IPS-20b (cell line): ENCODE data around the gene BCL2L1.

ENCODE experiments used
- H3K27ac ChIP-seq: one replicate; pipeline ENCODE4 v1.5.1; 2013; ENCODE audit warnings: low read length
- H3K27me3 ChIP-seq: 2 replicates; pipeline ENCODE4 v1.6.1; 2013; ENCODE audit warnings: mild to moderate bottlenecking, low read length, inconsistent platforms; ENCODE audit not compliant: insufficient read depth
- H3K36me3 ChIP-seq: 2 replicates; pipeline ENCODE4 v1.6.1; 2013; ENCODE audit warnings: low read depth, mild to moderate bottlenecking, inconsistent platforms, low read length, moderate library complexity; ENCODE audit not compliant: insufficient read depth
- H3K4me1 ChIP-seq: 2 replicates; pipeline ENCODE4 v1.6.1; 2013; ENCODE audit warnings: mild to moderate bottlenecking, control low read depth, inconsistent platforms, low read length, moderate library complexity; ENCODE audit not compliant: insufficient read depth
- H3K4me3 ChIP-seq: 2 replicates; pipeline ENCODE4 v1.5.1; 2013; ENCODE audit warnings: mild to moderate bottlenecking, low read length, inconsistent platforms
- H3K9ac ChIP-seq: 2 replicates; pipeline ENCODE4 v1.6.1; 2013; ENCODE audit warnings: low read depth, mild to moderate bottlenecking, inconsistent platforms, low read length, moderate library complexity
- H3K9me3 ChIP-seq: 2 replicates; pipeline ENCODE4 v1.6.1; 2013; ENCODE audit warnings: mild to moderate bottlenecking, low read depth, low read length, inconsistent platforms; ENCODE audit not compliant: insufficient read depth

The BCL2L1 gene

DNA sequence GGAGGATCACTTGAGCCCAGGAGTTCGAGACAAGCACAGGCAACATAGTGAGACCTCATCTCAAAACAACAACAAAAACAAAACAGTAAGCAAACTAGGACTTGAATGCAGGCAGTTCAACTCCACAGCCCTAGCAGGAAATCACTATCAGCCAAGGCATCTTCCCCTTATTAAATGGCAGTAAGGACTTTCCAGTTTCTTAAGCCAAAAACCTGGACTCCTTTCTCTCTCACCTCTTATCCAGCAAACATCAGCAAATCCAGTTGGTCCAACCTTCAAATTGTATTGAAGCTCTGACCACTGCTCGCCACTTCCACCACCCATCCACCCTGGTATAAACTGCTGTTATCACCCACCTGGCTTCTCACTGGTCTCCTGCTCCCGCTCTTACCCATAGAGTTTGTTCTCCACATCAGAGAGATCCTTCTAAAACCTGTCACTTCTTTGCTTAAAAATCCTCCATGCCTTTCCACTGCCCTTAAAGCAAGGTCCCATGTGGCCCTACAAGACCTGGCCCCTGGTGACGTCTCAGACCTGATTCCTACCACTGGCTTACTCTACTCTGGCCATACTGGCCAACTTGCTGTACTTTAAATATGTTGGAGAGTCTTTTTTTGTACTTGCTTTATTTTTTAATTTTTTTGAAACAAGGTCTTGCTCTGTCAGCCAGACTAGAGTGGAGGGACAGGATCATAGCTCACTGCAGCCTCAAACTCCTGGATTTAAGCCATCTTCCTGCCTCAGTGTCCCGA lies 27.6 kb downstream of the BCL2L1 start:
- Histone ChIP-seq H3K36me3 (peaks cover 14% of the 10 kb centered on the region; the same call in 1 of the 2 replicates), H3K4me1 (peaks cover 23% of the 10 kb centered on the region), H3K27ac (no peak overlapping the region), H3K9ac (no peak overlapping the region), H3K4me3 (no peak overlapping the region), H3K9me3 (no peaks in the 10 kb centered on the region), H3K27me3 (no peaks in the 10 kb centered on the region)

DNA sequence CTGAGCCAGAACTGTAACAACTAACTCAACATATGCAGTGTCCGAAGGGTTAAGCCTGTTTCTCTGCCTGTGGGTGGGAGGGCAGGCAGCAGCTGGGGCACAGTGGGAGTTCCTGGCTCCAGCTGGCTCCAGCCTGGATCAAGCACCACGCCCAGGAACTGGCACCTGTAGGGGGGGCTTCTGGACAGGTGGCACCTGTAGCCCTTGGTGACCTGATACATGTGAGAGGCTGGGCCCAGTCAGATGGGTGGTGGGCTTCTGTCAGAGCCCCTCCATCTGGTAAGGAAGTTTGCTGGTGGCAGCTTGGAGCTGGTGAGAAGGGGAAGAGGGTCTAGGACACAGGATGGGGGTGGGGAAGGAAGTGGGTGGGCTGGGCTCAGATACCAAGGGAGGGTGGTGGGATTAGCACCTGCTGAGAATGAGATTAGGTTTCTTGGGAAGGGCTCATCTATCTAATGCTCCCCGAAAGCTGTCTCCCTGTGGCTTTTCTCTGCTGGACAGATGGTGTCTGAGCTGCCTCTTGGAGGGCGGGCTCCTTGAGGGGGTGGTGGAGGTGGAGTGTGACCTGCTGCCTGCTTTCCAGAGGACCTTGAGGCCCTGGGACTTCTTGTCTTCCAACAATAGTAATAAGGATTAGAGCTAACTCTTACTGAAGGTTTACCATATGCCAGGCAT lies 28.5 kb downstream of the BCL2L1 start:
- Histone ChIP-seq H3K27ac (no peak overlapping the region), H3K27me3 (no peaks in the 10 kb centered on the region), H3K9ac (no peak overlapping the region), H3K36me3 (peaks cover 6% of the 10 kb centered on the region; the same call in 1 of the 2 replicates), H3K4me3 (no peak overlapping the region), H3K9me3 (no peaks in the 10 kb centered on the region), H3K4me1 (peaks cover 23% of the 10 kb centered on the region)

DNA sequence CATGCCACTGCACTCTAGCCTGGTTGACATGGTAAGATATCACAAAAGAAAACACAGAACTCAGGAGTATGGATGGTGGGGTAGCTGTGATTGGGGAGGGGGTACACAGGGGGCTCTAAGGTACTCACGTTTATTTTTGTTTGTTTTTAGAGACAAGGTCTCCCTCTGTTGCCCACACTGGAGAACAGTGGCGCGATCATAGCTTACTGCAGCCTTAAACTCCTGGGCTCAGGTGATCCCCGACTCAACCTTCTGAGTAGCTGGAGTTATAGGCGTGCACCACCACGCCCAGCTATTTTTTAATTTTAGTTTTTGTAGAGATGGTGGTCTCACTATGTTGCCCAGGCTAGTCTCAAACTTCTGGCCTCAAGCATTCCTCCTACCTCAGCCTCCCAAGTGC lies 29.3 kb downstream of the BCL2L1 start:
- Histone ChIP-seq H3K27ac (no peak overlapping the region), H3K36me3 (peaks cover 7% of the 10 kb centered on the region), H3K27me3 (no peaks in the 10 kb centered on the region), H3K9ac (no peak overlapping the region), H3K4me3 (no peak overlapping the region), H3K9me3 (no peaks in the 10 kb centered on the region), H3K4me1 (peaks cover 23% of the 10 kb centered on the region)

DNA sequence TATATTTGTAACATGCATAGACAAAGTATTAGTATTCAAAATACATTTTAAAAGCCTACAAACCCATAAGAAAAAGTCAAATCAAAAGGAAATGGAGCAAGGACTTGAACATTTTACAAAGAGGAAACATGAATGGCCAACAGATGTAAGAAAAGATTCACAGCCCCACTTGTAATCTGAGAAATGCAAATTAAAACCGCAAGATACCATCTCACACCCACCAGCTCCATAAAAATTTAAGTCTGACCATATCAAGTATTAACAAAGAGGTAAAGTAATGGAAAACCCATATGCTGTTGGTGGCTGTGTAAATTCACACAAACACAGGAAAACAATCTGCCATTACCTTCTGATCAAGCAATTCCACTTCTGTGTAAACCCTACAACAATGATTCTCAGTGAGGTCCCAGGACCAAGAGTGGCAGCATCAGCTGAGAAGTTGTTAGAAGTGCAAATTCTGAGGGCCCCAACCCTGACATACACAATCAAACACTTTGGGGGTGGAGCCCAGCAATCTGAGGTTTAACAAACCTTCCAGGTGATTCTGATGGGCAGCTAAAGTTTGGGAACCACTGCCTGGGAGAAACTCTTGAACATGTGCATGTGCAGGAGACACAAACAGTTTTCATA lies 30.9 kb downstream of the BCL2L1 start:
- Histone ChIP-seq H3K9ac (no peak overlapping the region), H3K36me3 (peaks cover 11% of the 10 kb centered on the region), H3K27ac (no peak overlapping the region), H3K4me1 (peaks cover 23% of the 10 kb centered on the region), H3K27me3 (no peaks in the 10 kb centered on the region), H3K9me3 (no peaks in the 10 kb centered on the region), H3K4me3 (no peak overlapping the region)

DNA sequence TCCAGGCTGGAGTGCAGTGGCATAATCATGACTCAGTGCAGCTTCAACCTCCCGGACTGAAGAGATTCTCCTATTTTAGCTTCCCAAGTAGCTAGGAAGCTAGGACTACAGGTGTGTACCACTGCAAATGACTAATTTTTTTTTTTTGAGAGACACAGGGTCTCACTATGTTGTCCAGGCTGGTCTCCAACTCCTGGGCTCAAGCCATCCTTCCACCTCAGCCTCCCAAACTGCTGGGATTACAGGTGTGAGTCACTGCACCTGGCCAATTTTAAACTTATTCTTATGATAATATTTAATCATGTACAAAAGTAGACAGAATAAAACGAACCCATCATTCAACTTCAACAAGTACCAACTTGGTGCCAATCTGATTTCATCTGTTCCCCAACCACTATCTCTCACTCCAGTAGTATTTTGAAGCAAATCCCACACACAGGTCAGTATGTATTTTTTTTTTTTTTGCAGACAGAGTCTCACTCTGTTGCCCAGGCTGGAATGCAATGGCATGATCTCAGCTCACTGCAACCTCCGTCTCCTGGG lies 32.5 kb downstream of the BCL2L1 start:
- Histone ChIP-seq H3K9me3 (no peaks in the 10 kb centered on the region), H3K4me3 (no peak overlapping the region), H3K4me1 (peaks cover 23% of the 10 kb centered on the region), H3K9ac (no peak overlapping the region), H3K27me3 (no peaks in the 10 kb centered on the region), H3K27ac (no peak overlapping the region), H3K36me3 (peaks cover 19% of the 10 kb centered on the region)

DNA sequence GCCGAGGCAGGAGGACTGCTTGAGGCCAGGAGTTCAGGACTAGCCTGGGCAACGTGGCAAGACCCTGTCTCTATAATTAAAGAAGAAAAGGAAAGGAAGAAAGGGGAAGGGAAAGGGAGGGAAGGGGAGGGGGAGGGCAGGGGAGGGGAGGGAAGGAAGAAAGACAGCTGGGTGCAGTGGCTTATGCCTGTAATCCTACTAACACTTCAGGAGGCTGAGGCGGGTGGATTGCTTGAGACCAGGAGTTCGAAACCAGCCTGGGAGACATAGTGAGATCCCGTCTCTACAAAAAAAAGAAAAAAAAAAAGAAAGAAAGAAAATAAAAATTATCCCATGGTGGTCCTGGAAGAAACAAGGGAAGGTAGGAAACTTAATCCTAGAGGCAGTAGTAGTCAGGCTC lies 33.5 kb downstream of the BCL2L1 start:
- Histone ChIP-seq H3K36me3 (peaks cover 19% of the 10 kb centered on the region), H3K9ac (no peak overlapping the region), H3K27ac (no peak overlapping the region), H3K27me3 (no peaks in the 10 kb centered on the region), H3K4me1 (peaks cover 15% of the 10 kb centered on the region), H3K9me3 (no peaks in the 10 kb centered on the region), H3K4me3 (no peak overlapping the region)

DNA sequence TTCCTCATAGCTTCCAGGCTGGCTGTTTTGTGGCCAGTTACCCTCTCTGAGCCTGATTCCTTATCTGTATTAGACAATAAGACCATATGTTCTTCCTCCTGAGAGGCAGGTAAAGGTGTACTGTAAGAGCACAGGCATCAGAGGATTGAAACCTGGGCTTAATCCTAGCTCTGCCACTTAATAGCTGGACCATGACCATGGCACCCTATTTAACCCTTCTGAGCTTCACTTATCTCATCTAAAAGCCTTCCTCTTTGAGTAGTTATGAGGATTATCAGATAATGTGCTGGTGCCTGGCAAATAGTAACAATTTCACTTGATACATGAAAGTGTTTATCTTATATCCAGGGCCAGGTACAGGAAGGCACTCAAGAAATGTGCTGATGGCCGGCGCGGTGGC lies 34.9 kb downstream of the BCL2L1 start:
- H3K4me3 ChIP-seq, result no peak overlapping the region
- no peaks in the 10 kb centered on the region for H3K27me3 ChIP-seq
- H3K27ac ChIP-seq, result no peak overlapping the region
- H3K9ac ChIP-seq, result no peak overlapping the region
- peaks cover 19% of the 10 kb centered on the region for H3K36me3 ChIP-seq
- no peaks in the 10 kb centered on the region for H3K9me3 ChIP-seq
- peaks cover 8% of the 10 kb centered on the region for H3K4me1 ChIP-seq

DNA sequence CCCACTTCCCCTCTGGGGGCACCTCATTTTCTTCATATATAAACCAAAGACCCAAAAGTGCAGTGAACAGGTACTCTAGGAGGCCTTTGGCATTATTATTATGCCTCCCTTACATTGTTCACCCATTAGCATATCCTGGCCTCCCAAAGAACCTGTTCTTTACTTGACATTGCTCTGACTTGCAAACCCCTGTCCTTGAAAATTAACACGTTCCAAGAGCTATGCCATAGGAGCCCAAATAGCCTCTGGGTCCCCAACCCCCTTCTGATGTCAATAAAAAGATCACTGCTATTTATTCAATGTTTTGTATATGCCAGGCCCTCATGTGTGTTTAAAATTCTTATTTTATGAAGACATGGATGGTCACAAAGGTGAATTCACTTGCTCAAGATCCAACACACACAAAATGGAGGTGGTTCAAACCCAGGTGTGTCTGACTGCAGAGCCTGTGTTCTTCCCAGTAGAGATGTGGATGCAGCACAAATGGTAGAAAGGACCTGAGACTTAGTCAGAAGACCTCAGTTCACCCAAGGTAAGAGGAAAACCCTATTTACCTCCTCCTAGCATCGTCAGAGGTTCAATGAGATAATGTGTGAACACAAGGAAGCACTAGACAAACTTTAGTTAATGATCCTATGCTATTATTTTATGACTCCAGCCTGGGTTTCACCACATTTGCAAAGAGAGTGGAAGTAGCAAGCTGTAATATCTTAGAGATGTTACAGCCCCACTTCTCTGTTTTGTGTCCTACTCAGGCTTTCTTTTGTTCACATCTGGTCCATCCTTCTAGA lies 36.6 kb downstream of the BCL2L1 start:
- Histone ChIP-seq H3K27ac (no peak overlapping the region), H3K4me3 (no peak overlapping the region), H3K27me3 (no peaks in the 10 kb centered on the region), H3K9ac (no peak overlapping the region), H3K36me3 (peaks cover 16% of the 10 kb centered on the region), H3K9me3 (no peaks in the 10 kb centered on the region), H3K4me1 (no peaks in the 10 kb centered on the region)

DNA sequence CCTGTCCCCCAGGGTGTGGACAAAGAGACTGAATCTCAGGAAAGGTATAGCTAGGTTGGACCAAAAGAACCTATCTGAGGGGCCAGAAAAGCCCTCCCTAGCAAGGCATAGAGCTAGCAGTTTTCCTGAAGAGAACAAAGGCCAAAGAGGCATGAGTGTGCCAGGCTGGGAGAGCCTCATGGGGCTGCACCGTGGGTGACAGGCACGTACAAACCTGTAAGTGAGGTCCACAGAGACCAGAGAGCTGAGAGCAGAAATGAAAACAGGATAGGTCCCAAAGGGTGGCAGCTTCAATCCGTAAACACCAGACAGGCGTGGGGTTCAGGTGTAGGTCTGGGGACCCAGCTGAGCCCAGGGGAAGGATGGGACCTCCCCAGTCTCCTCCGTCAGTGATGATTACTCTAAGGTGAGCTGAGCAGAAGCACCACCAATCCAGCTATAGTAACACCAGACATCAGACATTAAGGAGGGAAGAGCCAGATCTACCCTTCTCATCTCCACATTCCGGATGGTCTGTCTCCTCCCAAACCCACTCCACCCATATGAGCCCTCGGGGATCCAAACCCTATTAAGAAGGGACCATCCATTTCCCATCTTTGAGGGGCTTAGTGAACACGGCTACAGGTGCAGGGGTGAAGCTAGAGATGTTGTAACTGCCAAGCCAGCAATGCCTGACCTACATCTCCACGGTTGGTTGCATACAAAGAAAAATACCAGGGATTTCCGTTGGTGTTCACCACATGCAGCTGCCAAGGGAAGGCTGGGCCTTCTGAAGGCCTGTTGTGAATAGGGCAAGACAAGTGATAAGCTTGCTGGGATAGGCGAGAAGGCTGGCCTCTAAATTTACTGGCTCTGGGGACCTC lies 38.3 kb downstream of the BCL2L1 start:
- Histone ChIP-seq H3K4me1 (peaks cover 3% of the 10 kb centered on the region; the same call in 1 of the 2 replicates), H3K36me3 (peaks cover 16% of the 10 kb centered on the region)

DNA sequence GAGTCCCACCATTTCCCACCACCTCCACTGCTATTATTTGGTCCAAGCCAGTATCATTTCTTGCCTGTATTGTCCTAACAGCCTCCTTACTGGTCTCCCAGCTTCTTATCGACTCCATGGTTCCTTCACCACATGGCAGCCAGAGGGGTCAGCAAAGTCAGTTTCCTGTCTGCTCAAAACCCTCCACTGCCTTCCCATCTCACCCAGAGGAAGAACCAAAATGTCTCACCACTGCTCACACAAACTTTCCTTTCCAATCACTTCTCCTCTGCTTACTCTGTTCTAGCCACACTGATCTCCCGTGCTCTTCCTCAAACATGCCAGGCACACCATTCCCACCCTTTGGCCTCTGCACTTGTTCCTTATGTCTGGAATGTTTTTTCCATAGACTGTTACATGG lies 39.7 kb downstream of the BCL2L1 start:
- Histone ChIP-seq H3K36me3 (peaks cover 12% of the 10 kb centered on the region; the same call in 1 of the 2 replicates), H3K4me1 (peaks cover 11% of the 10 kb centered on the region; the same call in 1 of the 2 replicates), H3K9me3 (no peaks in the 10 kb centered on the region), H3K9ac (no peak overlapping the region), H3K27ac (no peak overlapping the region), H3K27me3 (no peaks in the 10 kb centered on the region), H3K4me3 (no peak overlapping the region)

More for the DNA sequence above, 38.3 kb downstream of the BCL2L1 start:
- H3K27ac ChIP-seq, result no peak overlapping the region
- H3K9ac ChIP-seq, result no peak overlapping the region
- no peak overlapping the region for H3K4me3 ChIP-seq
- no peaks in the 10 kb centered on the region for H3K27me3 ChIP-seq
- H3K9me3 ChIP-seq, result no peaks in the 10 kb centered on the region
